K562 (cell line): ENCODE measurements around the gene VARS1. TPM values are rescaled to one million over a fixed set of nuclear protein-coding genes. Genes with fewer than 3 reads are reported as not detected.
A peak's percentile ranks its signal among the peaks of the same experiment; 100 is the strongest.

ENCODE experiments used
- CTCFL ChIP-seq: IDR thresholded peaks from 2 replicates; pipeline ENCODE4 v1.6.1; 2011; ENCODE audit warnings: borderline replicate concordance, low read depth, mild to moderate bottlenecking, moderate library complexity, low read length; ENCODE audit not compliant: insufficient read depth, poor library complexity, severe bottlenecking
- FOS ChIP-seq: IDR thresholded peaks from 3 replicates; pipeline ENCODE4 v1.6.1; 2011; ENCODE audit not compliant: insufficient read length; ENCODE audit errors: extremely low read depth
- KAT7 ChIP-seq: sonication (generic); formaldehyde crosslinking; IDR thresholded peaks from 2 replicates; pipeline ENCODE4 v1.8.0; 2022; ENCODE audit warnings: missing genetic modification reagents, mild to moderate bottlenecking, borderline replicate concordance
- KDM5B ChIP-seq: fragments of 200-600 bp; sonication (generic); IDR thresholded peaks from 2 replicates; pipeline ENCODE4 v1.6.1; 2012; ENCODE audit warnings: low read depth, mild to moderate bottlenecking, moderate library complexity, low read length, control low read depth, inconsistent platforms; ENCODE audit not compliant: insufficient replicate concordance
- MTA1 ChIP-seq: fragments of 450-650 bp; IDR thresholded peaks from 2 replicates; pipeline ENCODE4 v1.6.1; 2017; ENCODE audit warnings: borderline replicate concordance
- NONO ChIP-seq, 2 experiments: fragments of 200-400 bp in 1 of 2; fragments of 450-650 bp in 1 of 2; formaldehyde crosslinking in 1 of 2; IDR thresholded peaks; 2 replicates each; pipeline ENCODE4 v1.6.1; 2017; ENCODE audit warnings: low read depth in 2 of 2, mild to moderate bottlenecking in 2 of 2, moderate library complexity in 2 of 2, low read length in 1 of 2
- POLR3A ChIP-seq: IDR thresholded peaks from 2 replicates; pipeline ENCODE4 v1.6.1; 2011; ENCODE audit warnings: borderline replicate concordance, mild to moderate bottlenecking, moderate library complexity; ENCODE audit not compliant: insufficient read length, insufficient read depth; ENCODE audit errors: extremely low read depth
- RBM22 ChIP-seq: fragments of 200-400 bp; formaldehyde crosslinking; IDR thresholded peaks from 2 replicates; pipeline ENCODE4 v1.6.1; 2018; ENCODE audit warnings: low read length, low read depth; ENCODE audit not compliant: poor library complexity, severe bottlenecking
- SIX5 ChIP-seq, 2 experiments: IDR thresholded peaks; 2 replicates each; pipeline ENCODE4 v1.6.1; 2011; ENCODE audit warnings: low read length in 2 of 2, borderline replicate concordance in 1 of 2, low read depth in 1 of 2, mild to moderate bottlenecking in 1 of 2, moderate library complexity in 1 of 2; ENCODE audit not compliant: insufficient read depth in 1 of 2
- SRSF7 ChIP-seq: fragments of 200-400 bp; formaldehyde crosslinking; optimal IDR thresholded peaks from 2 replicates; pipeline ENCODE3; 2017; ENCODE audit warnings: mild to moderate bottlenecking, low read depth, low read length
- TAF7 ChIP-seq: fragments of 450-650 bp; IDR thresholded peaks from 2 replicates; pipeline ENCODE4 v1.6.1; 2016; ENCODE audit warnings: missing genetic modification characterization, missing compliant biosample characterization
- TRIM25 ChIP-seq: fragments of 450-650 bp; IDR thresholded peaks from 2 replicates; pipeline ENCODE4 v1.7.0; 2016; ENCODE audit warnings: borderline replicate concordance
- XRCC5 ChIP-seq: fragments of 200-400 bp; formaldehyde crosslinking; IDR thresholded peaks from 2 replicates; pipeline ENCODE4 v1.6.1; 2017; ENCODE audit warnings: low read depth, mild to moderate bottlenecking, low read length
- YBX1 ChIP-seq: fragments of 450-650 bp; IDR thresholded peaks from 2 replicates; pipeline ENCODE4 v1.7.1; 2016; ENCODE audit warnings: mild to moderate bottlenecking
- ZC3H11A ChIP-seq: IDR thresholded peaks from 2 replicates; pipeline ENCODE4 v1.6.1; 2012; ENCODE audit warnings: low read depth, low read length, improper control_type of control experiment
- ZNF134 ChIP-seq: fragments of 250-450 bp; sonication (Bioruptor Pico); conservative IDR thresholded peaks from 2 replicates; pipeline ENCODE4 v1.4.0; 2020
- ZNF146 ChIP-seq: IDR thresholded peaks from one replicate; pipeline ENCODE4 v1.6.1; 2018; ENCODE audit warnings: missing compliant biosample characterization; ENCODE audit not compliant: unreplicated experiment
- ZNF175 ChIP-seq: fragments of 200-800 bp; sonication (Bioruptor generic); IDR thresholded peaks from 2 replicates; pipeline ENCODE4 v1.6.1; 2016; ENCODE audit warnings: low read depth, mild to moderate bottlenecking, missing genetic modification characterization, missing compliant biosample characterization
- ZNF740 ChIP-seq, 3 experiments: fragments of 200-800 bp in 1 of 3; sonication (Bioruptor generic) in 1 of 3; sonication (generic) in 1 of 3; formaldehyde crosslinking in 1 of 3; IDR thresholded peaks; 2 replicates each; pipeline versions ENCODE4 v1.6.1 to v1.8.0; 2016 to 2022; ENCODE audit warnings: mild to moderate bottlenecking in 2 of 3, missing compliant biosample characterization in 2 of 3, missing genetic modification characterization in 2 of 3, missing genetic modification reagents in 1 of 3
- polyA plus RNA-seq, 8 experiments: library from polyadenylated mRNA; depleted of rRNA in 4 of 8; stranded (reverse) in 5 of 8; unstranded in 3 of 8; fragments of >200 nt; fragmentation: Nextera tagmentation in 2 of 8; fragmentation: Illumina TruSeq in 1 of 8; extraction: Ambion mirVana in 2 of 8; extraction: Trizol in 1 of 8; gene quantifications; 2 replicates each; pipeline versions ENCODE4 v1.2.1 to v1.2.3, GENCODE V29; 2011 to 2014; ENCODE audit warnings: inconsistent platforms in 1 of 8, missing spikeins in 1 of 8
- total RNA-seq, 7 experiments: library from RNA; depleted of rRNA in 6 of 7; stranded (reverse); fragments of >200 nt in 6 of 7; fragmentation: Illumina TruSeq in 2 of 7; extraction: Trizol in 2 of 7; gene quantifications; 2 replicates each; pipeline versions ENCODE4 v1.2.1 to v1.2.3, GENCODE V29; 2011 to 2021; ENCODE audit warnings: low replicate concordance in 1 of 7
- TF ChIP-seq, protein P1 (sequence below): sonication (generic); formaldehyde crosslinking; IDR thresholded peaks from 2 replicates; pipeline ENCODE4 v1.8.0; 2023; ENCODE audit warnings: mild to moderate bottlenecking, missing genetic modification reagents
- TF ChIP-seq, protein P2 (sequence below): fragments of 450-650 bp; IDR thresholded peaks from 2 replicates; pipeline ENCODE4 v1.6.1; 2016; ENCODE audit warnings: low read depth, mild to moderate bottlenecking, moderate library complexity

The VARS1 gene
- total and polyA plus RNA-seq, 9 of the 15 experiments (the other 6 are each of a cell fraction or from before 2014, with no cell fraction given) = 2.9 to 488 (median 130) TPM

DNA sequence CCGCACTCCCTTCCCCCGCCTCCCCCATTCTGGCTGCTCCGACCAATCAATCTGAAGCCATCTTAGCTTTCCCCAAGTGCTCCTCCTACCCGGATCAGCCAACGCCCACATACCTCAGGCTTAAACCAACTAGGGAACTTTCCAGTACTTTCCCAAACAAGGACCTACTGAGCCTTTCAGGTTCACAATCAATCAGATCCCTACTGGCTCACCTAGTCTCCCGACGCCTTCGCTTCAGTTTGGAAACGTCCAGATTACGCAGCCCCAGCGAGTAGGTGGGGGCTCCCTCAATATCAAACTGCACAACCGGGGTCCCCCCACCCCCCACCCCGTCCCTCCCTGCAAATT is 19.1 kb upstream of the VARS1 start (continued):
- TF ChIP-seq KDM5B (no peak), TAF7 (peak; percentile 60), POLR3A (no peak), CTCFL (no peak), SRSF7 (no peak), XRCC5 (no peak), ZNF134 (no peak), MTA1 (peak; percentile 37; the same call in 1 of the 2 replicates), ZNF146 (no peak), FOS (peak; percentile 19), ZNF175 (CRISPR knock-in tag) (no peak), TRIM25 (no peak), ZNF740 (CRISPR knock-in tag; IDR thresholded peaks at IDR 0.05) (no peak; the same call in none of the 2 replicates), ZNF740 (tag; IDR thresholded peaks at IDR 0.05) (peak in 1 of 2 experiments; percentile 87; a peak in 2 of 4 replicates), YBX1 (no peak), KAT7 (CRISPR knock-in tag) (no peak), ZC3H11A (no peak), RBM22 (no peak), SIX5 (IDR thresholded peaks at IDR 0.05; ENCODE audit: borderline replicate concordance in 1 of 2, insufficient read depth in 1 of 2, low read depth in 1 of 2, low read length in 2 of 2) (no peak), NONO (IDR thresholded peaks at IDR 0.05; ENCODE audit: low read depth in 2 of 2, low read length in 1 of 2) (no peak)
- TF ChIP-seq, protein P1, sequence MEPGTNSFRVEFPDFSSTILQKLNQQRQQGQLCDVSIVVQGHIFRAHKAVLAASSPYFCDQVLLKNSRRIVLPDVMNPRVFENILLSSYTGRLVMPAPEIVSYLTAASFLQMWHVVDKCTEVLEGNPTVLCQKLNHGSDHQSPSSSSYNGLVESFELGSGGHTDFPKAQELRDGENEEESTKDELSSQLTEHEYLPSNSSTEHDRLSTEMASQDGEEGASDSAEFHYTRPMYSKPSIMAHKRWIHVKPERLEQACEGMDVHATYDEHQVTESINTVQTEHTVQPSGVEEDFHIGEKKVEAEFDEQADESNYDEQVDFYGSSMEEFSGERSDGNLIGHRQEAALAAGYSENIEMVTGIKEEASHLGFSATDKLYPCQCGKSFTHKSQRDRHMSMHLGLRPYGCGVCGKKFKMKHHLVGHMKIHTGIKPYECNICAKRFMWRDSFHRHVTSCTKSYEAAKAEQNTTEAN (CRISPR knock-in tag) = no peak
- TF ChIP-seq, protein P2, sequence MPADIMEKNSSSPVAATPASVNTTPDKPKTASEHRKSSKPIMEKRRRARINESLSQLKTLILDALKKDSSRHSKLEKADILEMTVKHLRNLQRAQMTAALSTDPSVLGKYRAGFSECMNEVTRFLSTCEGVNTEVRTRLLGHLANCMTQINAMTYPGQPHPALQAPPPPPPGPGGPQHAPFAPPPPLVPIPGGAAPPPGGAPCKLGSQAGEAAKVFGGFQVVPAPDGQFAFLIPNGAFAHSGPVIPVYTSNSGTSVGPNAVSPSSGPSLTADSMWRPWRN = no peak
